Fibroblast of lung (primary cell): ENCODE results near the gene ORC3.

Experiments used
- CTCF ChIP-seq, 2 donors: IDR thresholded peaks in 1 of 2; conservative IDR thresholded peaks in 1 of 2; 1 replicate in 1 of 2; 2 replicates in 1 of 2; pipeline ENCODE4 v1.5.1; 2011 to 2012; ENCODE audit warnings: low read length in 2 of 2, control low read depth in 1 of 2, inconsistent platforms in 1 of 2, low read depth in 1 of 2, mild to moderate bottlenecking in 1 of 2
- EZH2 ChIP-seq: IDR thresholded peaks from 2 replicates; pipeline ENCODE4 v1.5.1; 2012; ENCODE audit warnings: low read length, control low read depth, mild to moderate bottlenecking; ENCODE audit errors: missing control alignments

GRCh38 chr6:87714093-87714842 lies 124.3 kb downstream of the ORC3 start:
- TF ChIP-seq CTCF (conservative IDR thresholded peaks at IDR 0.05 in 1 of 2, IDR thresholded peaks at IDR 0.05 in 1 of 2; ENCODE audit: low read depth in 1 of 2, low read length in 2 of 2), result no peak
- TF ChIP-seq EZH2, result no peak
